GM18519 (cell line): Measurements from ENCODE around the gene TPCN1.

Experiments
- ATAC-seq: cut with Tn5 transposase; IDR thresholded peaks from one replicate; pipeline ENCODE4 v1.9.1; 2021; ENCODE audit warnings: mild to moderate bottlenecking, moderate library complexity; ENCODE audit not compliant: unreplicated experiment, low FRiP score

Gene TPCN1

DNA sequence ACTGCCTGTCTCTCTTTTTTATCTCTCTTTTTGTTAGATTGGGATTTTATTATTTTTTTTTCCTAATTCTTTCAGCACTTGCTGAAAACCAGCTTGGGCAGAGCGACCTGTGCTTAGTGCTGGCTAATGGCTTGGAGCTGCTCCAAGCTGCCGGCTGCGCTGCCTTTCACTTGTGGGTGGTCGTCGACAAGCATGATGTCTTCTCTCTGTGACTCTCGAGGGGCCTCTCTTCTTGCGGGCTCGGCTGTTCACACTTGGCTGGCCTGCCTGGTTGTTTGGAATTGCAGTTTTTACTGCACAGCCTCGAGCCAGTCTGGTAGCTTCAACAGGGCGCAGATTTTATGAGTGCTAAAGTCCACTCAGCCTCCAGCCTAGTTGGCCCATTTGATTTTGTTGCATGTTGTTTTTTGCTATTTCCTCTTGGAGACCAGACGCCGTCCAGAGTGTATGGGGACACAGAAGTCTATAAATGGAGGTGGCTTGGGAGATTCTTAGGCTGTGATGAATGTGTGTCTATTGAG, 18.6 kb downstream of the TPCN1 start:
- ATAC-seq, result no peak

GRCh38 chr12:113240395-113240794, 19.1 kb downstream of the TPCN1 start:
- ATAC-seq, result no peak

DNA sequence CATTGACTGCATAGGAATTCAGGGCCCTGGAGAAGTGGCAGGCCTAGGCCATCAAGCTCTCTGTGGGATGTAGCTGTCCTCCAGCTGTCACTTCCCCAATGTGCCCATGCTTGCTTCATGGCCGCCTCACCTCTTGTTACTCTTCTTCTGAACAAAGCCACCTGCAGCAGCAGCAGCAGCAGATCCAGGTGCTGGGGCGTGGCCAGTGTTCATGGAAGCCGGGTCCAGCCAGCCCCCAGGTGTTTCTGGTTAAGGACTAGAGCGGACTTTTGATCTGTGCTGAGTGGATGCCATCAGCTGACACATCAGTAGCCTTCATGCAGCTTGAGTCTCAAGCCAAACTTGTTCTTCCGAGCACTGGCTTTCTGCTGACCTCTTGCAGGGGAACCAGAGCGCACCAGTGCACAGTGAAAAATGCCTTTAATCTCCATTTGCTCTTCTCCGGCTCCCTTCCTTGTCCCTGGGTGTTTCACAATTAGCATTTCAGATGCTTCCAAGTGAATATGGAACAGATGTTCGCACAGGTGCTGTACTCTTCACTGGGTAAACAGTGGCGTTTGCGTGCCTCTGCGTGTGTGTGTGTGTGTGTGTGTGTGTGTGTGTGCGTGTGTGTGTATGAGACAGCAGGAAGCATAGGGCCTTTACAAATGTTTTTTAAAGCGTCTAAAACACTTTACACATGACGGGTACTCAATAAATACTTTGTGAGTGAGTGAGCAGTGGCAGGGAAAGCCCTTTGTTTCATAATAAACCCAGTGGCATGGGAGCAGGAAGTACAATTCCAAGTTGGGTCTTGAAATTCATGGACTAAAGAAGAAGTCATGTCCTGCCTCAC, 20.1 kb downstream of the TPCN1 start:
- ATAC-seq, result no peak

GRCh38 chr12:113242026-113242418, 20.8 kb downstream of the TPCN1 start:
- no peak for ATAC-seq

GRCh38 chr12:113242560-113242959, 21.3 kb downstream of the TPCN1 start:
- ATAC-seq, result no peak

- no peak for ATAC-seq
Measured at GRCh38 chr12:113244047-113244460, 22.8 kb downstream of the TPCN1 start.

DNA sequence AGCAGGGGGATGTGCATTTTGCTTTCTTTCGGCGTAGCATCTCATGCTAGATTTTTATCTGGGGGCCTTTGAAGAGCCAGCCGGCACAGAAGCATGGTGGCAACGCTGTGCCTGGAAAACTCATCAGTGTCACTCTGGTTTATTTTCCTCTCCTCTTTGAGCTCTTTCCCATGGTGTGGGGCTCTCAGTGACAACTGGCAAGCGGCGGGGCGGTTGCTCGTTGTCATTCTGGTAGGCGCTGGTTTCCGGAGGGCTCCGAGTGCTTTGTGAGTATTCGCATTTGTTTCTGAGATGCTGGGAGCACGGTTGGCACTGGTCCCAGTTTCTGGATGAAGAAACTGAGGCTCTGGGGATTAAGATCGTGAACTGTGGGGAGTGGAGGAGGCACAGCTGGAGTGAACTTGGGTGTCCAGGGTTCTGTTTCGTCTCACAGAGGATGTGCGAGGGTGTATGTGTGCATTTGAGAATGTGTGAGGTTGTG, 23.3 kb downstream of the TPCN1 start:
- no peak for ATAC-seq

GRCh38 chr12:113245695-113246477, 24.6 kb downstream of the TPCN1 start:
- no peak for ATAC-seq

DNA sequence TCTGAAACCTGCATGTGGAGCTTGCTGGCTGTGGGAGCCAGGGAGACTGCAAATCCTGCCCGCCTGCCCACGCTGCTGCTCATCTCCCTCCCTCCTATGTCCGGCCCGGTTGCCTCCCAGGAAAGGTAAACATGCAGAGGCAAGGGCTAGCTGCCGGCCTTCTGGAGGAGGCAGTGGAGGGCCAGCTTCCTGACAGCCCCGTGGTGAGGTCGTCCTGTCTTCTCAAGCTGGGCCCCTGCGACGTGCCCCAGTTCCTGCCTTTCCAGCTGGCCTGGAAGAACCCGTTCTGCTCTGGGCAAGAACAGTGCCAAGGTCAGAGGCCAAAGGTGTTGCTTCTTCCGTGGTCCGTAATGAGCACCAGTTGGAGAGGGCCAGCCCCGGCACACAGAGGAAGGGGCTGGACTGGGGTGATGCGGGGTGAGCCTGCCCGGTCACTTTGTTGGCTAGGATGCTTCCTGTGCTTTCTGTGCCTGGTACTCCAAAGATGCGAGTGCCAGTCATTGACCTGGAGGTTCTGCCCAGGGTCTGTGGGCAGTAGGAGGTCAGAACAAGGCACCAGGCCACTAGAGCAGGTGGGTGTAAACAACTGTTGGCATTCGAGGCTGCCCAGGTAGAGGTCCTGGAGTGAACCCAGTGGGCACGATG, 25.3 kb downstream of the TPCN1 start:
- no peak for ATAC-seq

DNA sequence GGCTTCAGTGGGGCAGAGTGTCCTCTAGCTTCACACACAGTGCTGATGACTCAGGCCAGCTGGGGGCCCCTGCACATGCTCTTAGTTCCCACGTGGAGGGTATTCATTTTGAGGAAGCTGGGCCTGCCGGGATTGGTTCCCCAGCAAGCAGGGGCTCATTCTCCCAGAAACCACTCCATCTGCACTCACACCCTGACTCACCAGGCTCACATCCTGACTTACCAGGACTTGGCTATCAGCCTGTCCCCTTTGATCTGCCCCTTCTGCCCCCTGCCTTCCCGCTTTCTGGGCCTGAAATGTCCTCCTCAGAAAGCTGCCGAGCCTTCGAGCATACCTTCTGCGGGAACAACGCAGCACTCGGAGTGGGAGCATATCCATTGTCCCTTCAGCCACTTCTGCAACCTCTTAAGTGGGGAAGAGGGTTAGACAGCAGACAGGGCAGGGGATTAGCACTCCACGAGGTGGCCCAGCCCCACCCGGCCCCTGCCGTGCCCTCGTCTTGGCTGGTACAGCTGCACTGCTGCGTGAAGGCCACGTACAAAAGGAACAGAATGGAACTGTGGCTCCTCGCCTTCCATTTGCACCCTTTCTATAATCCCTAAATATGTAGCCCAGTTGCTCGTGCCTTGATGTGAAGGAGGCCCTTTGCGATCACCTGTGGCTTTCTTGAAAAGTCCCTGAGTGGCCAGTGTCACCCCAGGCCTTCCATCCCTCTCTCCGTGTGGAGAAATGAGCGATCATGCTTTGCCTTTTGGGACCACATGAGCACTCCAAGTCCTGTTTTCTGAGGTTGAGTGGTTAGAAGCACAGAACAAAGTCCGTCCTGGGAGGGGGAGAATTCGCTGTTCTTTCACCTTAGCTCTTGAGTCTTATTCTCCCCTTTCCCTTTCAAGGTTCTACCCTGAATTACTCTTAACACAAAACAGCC, 26.1 kb downstream of the TPCN1 start:
- no peak for ATAC-seq

DNA sequence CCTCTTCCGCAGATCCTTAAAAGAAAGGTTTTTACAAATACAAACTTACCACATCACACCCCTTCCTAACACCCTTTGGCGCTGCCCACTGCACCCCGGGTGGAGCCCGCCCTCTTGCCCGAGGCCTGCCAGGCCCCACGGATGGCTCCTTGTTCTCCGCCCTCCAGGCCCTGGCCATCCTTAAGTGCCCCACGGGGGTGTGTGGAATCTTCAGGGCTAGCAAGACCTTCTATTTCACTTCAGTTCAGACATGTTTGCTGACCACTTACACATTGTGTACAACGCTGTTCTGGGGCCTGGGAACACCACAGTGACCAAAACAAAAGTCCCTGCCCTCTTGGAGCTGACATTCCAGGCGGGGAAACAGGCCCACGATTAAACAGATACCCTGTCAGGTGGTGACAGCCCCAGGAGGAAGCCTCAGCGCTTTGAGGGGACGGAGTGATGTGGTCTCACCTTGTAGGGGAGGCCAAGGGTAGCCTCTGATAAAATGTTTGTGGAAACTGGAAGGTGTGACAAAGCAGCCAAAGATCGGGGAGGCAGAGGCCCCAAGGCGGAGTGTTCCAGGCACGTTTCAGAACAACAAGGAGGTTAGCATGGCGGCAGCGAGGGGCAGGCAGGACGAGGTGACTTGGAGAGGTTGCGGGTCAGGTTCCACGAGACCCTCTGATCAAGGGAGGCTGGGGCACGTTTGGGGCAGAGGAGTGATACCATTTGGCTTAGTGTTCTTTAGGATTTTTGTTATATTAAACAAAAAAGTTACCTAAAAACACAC, 27.0 kb downstream of the TPCN1 start:
- no peak for ATAC-seq

DNA sequence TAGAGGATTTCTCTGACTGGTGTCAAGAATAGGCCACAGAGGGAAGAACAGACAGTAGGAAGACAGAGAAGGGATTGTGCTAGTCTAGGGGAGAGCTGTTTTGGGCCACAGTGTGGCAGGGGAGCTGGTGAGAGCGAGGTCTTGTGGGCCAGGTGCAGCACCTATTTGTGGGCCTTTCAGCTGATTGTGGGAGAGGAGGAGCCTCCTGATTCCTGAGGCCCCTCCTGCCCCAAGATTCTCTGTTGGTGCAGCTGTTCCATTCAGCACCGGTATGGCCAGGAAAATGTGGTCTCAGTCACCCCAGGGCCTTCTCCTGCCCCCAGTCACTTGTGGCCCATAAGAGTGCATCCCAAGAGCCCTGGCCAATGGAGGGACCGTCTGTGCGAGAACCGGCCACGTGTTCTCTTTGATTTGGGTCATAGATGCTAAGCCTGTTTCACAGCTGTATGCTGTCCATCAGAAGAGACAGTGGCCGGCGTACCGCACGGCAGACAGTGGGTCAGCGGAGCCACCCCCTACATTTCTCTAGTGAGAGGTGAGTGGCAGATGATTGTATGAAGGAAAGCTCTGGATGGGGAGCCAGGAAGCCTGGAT, 27.7 kb downstream of the TPCN1 start:
- no peak for ATAC-seq

DNA sequence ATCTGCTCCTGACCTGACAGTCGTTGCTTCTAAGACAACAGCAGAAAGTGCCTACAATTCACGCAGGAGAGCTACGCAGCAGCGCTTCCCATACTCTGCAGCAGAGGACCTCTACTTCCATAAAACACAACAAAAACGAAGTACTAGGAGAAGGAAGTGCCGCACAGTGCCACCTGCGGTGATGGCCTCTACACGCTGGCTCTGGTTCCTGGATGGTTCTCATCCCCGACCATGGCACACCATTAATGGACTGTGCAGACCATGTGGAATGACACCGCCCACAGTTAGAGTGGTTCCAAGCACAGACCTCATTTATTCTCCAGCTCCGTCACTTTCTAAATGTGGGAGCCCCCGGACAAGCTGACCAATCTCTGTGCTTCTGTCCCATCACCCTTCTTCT, 28.3 kb downstream of the TPCN1 start:
- ATAC-seq, result no peak

- no peak for ATAC-seq
Measured at GRCh38 chr12:113250045-113250444, 28.8 kb downstream of the TPCN1 start.

DNA sequence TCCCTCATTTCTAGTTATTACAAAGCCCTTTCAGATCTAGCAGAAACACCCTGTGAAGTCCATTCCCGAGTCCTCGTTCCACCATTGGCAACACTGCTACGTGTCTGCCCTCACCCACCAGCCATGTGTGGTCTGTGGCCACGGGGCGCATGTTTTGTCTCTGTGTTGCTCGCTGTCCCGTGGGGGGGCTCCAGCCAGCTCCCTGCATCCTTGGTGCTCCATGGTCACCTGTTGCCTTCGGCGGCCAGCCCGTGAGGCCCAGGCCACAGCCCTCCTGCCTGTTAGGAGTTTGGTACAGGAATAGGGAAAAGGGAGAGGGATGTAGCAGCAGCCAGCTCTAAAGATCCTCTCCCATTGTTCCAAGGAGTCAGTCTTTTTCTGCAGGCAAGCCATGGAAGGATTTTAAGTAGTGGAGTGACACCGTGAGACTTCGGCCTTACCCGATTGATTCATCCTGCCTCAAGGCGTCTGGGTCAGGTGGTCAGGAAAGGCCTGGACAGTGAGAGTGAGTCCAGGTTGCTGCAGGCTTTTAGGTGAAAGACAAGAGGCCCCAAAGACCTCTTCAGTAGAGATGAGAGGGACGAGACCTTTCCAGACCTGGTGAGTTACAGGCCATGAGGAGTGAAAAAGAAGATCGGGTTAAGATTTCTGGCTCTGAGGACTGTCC, 30.3 kb downstream of the TPCN1 start:
- ATAC-seq, result no peak

GRCh38 chr12:113252494-113252893, 31.2 kb downstream of the TPCN1 start:
- ATAC-seq, result no peak

GRCh38 chr12:113253532-113254285, 32.4 kb downstream of the TPCN1 start:
- no peak for ATAC-seq

DNA sequence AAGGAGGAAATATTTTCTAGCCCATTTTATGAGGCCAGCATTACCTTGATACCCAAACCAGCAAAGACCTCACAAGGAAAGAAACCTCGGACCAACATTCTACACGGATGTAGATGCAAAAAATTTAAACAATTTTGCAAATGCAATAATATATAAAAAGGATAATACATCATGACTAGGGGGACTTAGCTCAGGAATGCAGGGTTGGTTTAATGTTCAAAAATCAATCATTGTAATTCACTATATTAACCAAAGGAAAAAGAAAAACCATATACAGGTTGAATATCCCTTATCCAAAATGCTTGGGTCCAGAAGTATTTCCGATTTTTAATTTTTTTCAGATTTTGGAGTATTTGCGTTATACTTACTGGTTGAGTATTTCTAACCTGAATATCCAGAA, 33.0 kb downstream of the TPCN1 start:
- ATAC-seq, result no peak
